GM12878 (cell line): Measurements from ENCODE around the gene CARS2. TPM values are rescaled to one million over a fixed set of nuclear protein-coding genes. Genes with fewer than 3 reads are reported as not detected.

Source experiments
- CBX3 ChIP-seq: fragments of 200-600 bp; sonication (generic); IDR thresholded peaks from 2 replicates; pipeline ENCODE4 v1.6.1; 2016; ENCODE audit warnings: low read depth, borderline replicate concordance
- DPF2 ChIP-seq: fragments of 450-650 bp; IDR thresholded peaks from 2 replicates; pipeline ENCODE4 v1.6.1; 2017; ENCODE audit warnings: mild to moderate bottlenecking
- EED ChIP-seq: sonication (generic); IDR thresholded peaks from 2 replicates; pipeline ENCODE4 v1.6.1; 2016; ENCODE audit warnings: antibody characterized with exemption, low read depth
- GATAD2B ChIP-seq: fragments of 450-650 bp; conservative IDR thresholded peaks from 2 replicates; pipeline ENCODE4 v1.6.1; 2017; ENCODE audit warnings: low read depth, mild to moderate bottlenecking, moderate library complexity
- HCFC1 ChIP-seq: fragments of 150-350 bp; IDR thresholded peaks from 2 replicates; pipeline ENCODE4 v1.6.1; 2014; ENCODE audit warnings: low read length
- MEF2B ChIP-seq: fragments of 450-650 bp; IDR thresholded peaks from 2 replicates; pipeline ENCODE4 v1.6.1; 2018; ENCODE audit warnings: mild to moderate bottlenecking, moderate library complexity; ENCODE audit not compliant: partially characterized antibody, poor library complexity, severe bottlenecking
- NFIC ChIP-seq: IDR thresholded peaks from 2 replicates; pipeline ENCODE4 v1.6.1; 2012; ENCODE audit warnings: low read depth, mild to moderate bottlenecking, inconsistent platforms, low read length, moderate library complexity
- NFXL1 ChIP-seq: fragments of 450-650 bp; IDR thresholded peaks from 2 replicates; pipeline ENCODE4 v1.6.1; 2017; ENCODE audit warnings: antibody characterized with exemption, mild to moderate bottlenecking, borderline replicate concordance
- NR2C2 ChIP-seq: IDR thresholded peaks from 2 replicates; pipeline ENCODE4 v1.6.1; 2011; ENCODE audit warnings: borderline replicate concordance, low read depth; ENCODE audit not compliant: control insufficient read depth, insufficient read length
- NR2F1 ChIP-seq: fragments of 450-650 bp; conservative IDR thresholded peaks from 2 replicates; pipeline ENCODE4 v1.6.1; 2017; ENCODE audit warnings: mild to moderate bottlenecking
- NRF1 ChIP-seq: conservative IDR thresholded peaks from 2 replicates; pipeline ENCODE4 v1.6.1; 2011; ENCODE audit warnings: mild to moderate bottlenecking, low read depth, low read length, improper control_type of control experiment
- RCOR1 ChIP-seq: conservative IDR thresholded peaks from 2 replicates; pipeline ENCODE4 v1.6.1; 2012; ENCODE audit warnings: low read depth, low read length, improper control_type of control experiment
- RUNX3 ChIP-seq: IDR thresholded peaks from 2 replicates; pipeline ENCODE4 v1.6.1; 2012; ENCODE audit warnings: low read length, inconsistent platforms
- TBL1XR1 ChIP-seq: IDR thresholded peaks from 2 replicates; pipeline ENCODE4 v1.6.1; 2012; ENCODE audit warnings: low read depth, low read length, improper control_type of control experiment
- USF1 ChIP-seq: IDR thresholded peaks from 2 replicates; pipeline ENCODE4 v1.6.1; 2011; ENCODE audit warnings: borderline replicate concordance, low read depth, mild to moderate bottlenecking, moderate library complexity, mixed read lengths, low read length; ENCODE audit not compliant: insufficient read depth; ENCODE audit errors: extremely low read length
- ZNF384 ChIP-seq: IDR thresholded peaks from 2 replicates; pipeline ENCODE4 v1.6.1; 2012; ENCODE audit warnings: low read depth, mild to moderate bottlenecking, low read length, improper control_type of control experiment, borderline replicate concordance
- ZNF622 ChIP-seq: fragments of 450-650 bp; IDR thresholded peaks from 2 replicates; pipeline ENCODE4 v1.6.1; 2017; ENCODE audit warnings: mild to moderate bottlenecking, inconsistent platforms
- polyA plus RNA-seq, 11 experiments: library from polyadenylated mRNA; depleted of rRNA in 4 of 11; unstranded in 6 of 11; stranded (reverse) in 5 of 11; fragments of >200 nt; fragmentation: Nextera tagmentation in 4 of 11; fragmentation: Illumina TruSeq in 1 of 11; extraction: Ambion mirVana in 4 of 11; extraction: Trizol in 1 of 11; gene quantifications; 1 replicate in 1 of 11; 2 replicates in 10 of 11; pipeline versions ENCODE4 v1.2.1 to v1.2.3, GENCODE V29; 2011 to 2016; ENCODE audit warnings: inconsistent platforms in 2 of 11, missing spikeins in 2 of 11, low read depth in 1 of 11
- total RNA-seq, 4 experiments: library from RNA; depleted of rRNA in 3 of 4; stranded (reverse); fragments of >200 nt in 3 of 4; fragmentation: Illumina TruSeq in 1 of 4; extraction: Trizol in 1 of 4; gene quantifications; 2 replicates each; pipeline versions ENCODE4 v1.2.1 to v1.2.3, GENCODE V29; 2013 to 2021
- TF ChIP-seq, protein P1 (sequence below), 3 experiments: IDR thresholded peaks in 2 of 3; conservative IDR thresholded peaks in 1 of 3; 2 replicates each; pipeline ENCODE4 v1.5.1; 2011; ENCODE audit warnings: low read depth in 3 of 3, low read length in 3 of 3, mild to moderate bottlenecking in 3 of 3, control low read depth in 2 of 3, moderate library complexity in 2 of 3, inconsistent platforms in 1 of 3, mixed read lengths in 1 of 3; ENCODE audit not compliant: control insufficient read depth in 2 of 3, insufficient read depth in 1 of 3; ENCODE audit errors: extremely low read depth in 1 of 3
- TF ChIP-seq, protein P2 (sequence below): IDR thresholded peaks from 2 replicates; pipeline ENCODE4 v1.6.1; 2012; ENCODE audit warnings: improper control_type of control experiment, low read depth, low read length; ENCODE audit not compliant: insufficient replicate concordance

Gene CARS2
- total and polyA plus RNA-seq, 10 of the 15 experiments (the other 5 are each of a cell fraction or from before 2014, with no cell fraction given) = 4.2 to 101 (median 61.5) TPM

GRCh38 chr13:110698689-110699088 lies 7.2 kb downstream of the CARS2 start (continued):
- TF ChIP-seq ZNF384 = peak; percentile 14; the same call in 1 of the 2 replicates
- TF ChIP-seq GATAD2B = no peak
- TF ChIP-seq ZNF622 = no peak
- no peak for TF ChIP-seq USF1
- TF ChIP-seq, protein P1, sequence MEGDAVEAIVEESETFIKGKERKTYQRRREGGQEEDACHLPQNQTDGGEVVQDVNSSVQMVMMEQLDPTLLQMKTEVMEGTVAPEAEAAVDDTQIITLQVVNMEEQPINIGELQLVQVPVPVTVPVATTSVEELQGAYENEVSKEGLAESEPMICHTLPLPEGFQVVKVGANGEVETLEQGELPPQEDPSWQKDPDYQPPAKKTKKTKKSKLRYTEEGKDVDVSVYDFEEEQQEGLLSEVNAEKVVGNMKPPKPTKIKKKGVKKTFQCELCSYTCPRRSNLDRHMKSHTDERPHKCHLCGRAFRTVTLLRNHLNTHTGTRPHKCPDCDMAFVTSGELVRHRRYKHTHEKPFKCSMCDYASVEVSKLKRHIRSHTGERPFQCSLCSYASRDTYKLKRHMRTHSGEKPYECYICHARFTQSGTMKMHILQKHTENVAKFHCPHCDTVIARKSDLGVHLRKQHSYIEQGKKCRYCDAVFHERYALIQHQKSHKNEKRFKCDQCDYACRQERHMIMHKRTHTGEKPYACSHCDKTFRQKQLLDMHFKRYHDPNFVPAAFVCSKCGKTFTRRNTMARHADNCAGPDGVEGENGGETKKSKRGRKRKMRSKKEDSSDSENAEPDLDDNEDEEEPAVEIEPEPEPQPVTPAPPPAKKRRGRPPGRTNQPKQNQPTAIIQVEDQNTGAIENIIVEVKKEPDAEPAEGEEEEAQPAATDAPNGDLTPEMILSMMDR (IDR thresholded peaks at IDR 0.05 in 2 of 3, conservative IDR thresholded peaks at IDR 0.05 in 1 of 3; ENCODE audit: control insufficient read depth in 2 of 3, extremely low read depth in 1 of 3, insufficient read depth in 1 of 3, low read depth in 3 of 3, low read length in 3 of 3) = no peak
- no peak for TF ChIP-seq TBL1XR1
- peak; percentile 50 for TF ChIP-seq MEF2B
- TF ChIP-seq NR2F1 = 0 out of 2 replicates have a peak, but pooled peaks have one; percentile 28
- TF ChIP-seq RCOR1 = no peak
- TF ChIP-seq HCFC1 = no peak
- peak; percentile 63 for TF ChIP-seq RUNX3
- TF ChIP-seq, protein P2, sequence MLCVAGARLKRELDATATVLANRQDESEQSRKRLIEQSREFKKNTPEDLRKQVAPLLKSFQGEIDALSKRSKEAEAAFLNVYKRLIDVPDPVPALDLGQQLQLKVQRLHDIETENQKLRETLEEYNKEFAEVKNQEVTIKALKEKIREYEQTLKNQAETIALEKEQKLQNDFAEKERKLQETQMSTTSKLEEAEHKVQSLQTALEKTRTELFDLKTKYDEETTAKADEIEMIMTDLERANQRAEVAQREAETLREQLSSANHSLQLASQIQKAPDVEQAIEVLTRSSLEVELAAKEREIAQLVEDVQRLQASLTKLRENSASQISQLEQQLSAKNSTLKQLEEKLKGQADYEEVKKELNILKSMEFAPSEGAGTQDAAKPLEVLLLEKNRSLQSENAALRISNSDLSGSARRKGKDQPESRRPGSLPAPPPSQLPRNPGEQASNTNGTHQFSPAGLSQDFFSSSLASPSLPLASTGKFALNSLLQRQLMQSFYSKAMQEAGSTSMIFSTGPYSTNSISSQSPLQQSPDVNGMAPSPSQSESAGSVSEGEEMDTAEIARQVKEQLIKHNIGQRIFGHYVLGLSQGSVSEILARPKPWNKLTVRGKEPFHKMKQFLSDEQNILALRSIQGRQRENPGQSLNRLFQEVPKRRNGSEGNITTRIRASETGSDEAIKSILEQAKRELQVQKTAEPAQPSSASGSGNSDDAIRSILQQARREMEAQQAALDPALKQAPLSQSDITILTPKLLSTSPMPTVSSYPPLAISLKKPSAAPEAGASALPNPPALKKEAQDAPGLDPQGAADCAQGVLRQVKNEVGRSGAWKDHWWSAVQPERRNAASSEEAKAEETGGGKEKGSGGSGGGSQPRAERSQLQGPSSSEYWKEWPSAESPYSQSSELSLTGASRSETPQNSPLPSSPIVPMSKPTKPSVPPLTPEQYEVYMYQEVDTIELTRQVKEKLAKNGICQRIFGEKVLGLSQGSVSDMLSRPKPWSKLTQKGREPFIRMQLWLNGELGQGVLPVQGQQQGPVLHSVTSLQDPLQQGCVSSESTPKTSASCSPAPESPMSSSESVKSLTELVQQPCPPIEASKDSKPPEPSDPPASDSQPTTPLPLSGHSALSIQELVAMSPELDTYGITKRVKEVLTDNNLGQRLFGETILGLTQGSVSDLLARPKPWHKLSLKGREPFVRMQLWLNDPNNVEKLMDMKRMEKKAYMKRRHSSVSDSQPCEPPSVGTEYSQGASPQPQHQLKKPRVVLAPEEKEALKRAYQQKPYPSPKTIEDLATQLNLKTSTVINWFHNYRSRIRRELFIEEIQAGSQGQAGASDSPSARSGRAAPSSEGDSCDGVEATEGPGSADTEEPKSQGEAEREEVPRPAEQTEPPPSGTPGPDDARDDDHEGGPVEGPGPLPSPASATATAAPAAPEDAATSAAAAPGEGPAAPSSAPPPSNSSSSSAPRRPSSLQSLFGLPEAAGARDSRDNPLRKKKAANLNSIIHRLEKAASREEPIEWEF = no peak
- no peak for TF ChIP-seq CBX3
- TF ChIP-seq DPF2 = no peak
- TF ChIP-seq EED = no peak
- TF ChIP-seq NRF1 = no peak
- TF ChIP-seq NFXL1 = no peak
- TF ChIP-seq NR2C2 = no peak
- no peak for TF ChIP-seq NFIC
